SIG-M5 treated with dmso at 0.1 percent for 504 hours (cell line): Measurements from ENCODE around the gene UHRF2.
"Not testable (repeated sequence)": the region's sequence is repeated elsewhere in the genome, so short reads cannot be mapped to it uniquely, and the experiment has no call there.

Source experiments
- DNase-seq: peaks from one replicate; lab custom pipeline; 2025; ENCODE audit not compliant: unreplicated experiment; lab: John Stamatoyannopoulos, UW

Gene UHRF2

DNA sequence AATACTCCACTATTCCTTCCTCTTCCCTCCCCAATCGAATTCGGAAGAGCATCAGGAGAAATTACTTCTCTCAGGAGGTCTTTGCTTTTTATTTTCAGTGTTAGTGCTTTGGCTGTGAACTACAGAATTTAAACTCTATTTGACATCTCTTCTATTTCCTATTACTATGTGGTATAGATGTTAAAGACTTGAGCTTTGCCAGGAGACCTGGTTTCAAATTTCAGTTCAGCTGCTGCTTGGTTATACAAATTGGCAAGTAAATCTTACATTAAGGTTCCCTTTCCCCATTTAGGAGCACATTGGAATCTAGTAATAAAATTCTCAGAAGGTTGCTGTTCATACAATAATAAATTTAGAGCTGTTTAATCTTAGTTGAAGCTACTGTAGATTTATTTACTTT lies 13.1 kb downstream of the UHRF2 start:
- no peak for DNase-seq

GRCh38 chr9:6428940-6429889 lies 16.2 kb downstream of the UHRF2 start:
- DNase-seq, result peak; percentile 11

DNA sequence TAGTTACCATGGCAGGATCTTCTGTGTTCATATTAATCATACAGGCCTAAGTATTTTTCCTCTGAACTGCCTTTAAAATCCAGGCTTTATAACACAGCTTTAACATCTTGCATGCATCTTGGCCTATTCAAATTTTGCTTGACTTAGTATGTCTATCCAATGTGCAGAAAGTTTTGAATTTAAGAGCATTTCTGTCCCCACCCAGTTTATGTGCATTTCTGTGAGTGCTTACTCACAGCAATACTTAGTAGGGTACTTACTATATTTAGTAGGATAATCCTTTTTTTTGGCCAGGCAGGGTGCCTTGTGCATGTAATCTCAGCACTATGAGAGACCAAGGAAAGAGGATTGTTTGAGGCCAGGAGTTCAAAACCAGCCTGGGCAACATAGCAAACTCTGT lies 18.0 kb downstream of the UHRF2 start:
- no peak for DNase-seq

- no peak for DNase-seq
Observed at GRCh38 chr9:6433410-6433809, 20.4 kb downstream of the UHRF2 start.

- no peak for DNase-seq
Observed at GRCh38 chr9:6439051-6439703, 26.2 kb downstream of the UHRF2 start.

DNA sequence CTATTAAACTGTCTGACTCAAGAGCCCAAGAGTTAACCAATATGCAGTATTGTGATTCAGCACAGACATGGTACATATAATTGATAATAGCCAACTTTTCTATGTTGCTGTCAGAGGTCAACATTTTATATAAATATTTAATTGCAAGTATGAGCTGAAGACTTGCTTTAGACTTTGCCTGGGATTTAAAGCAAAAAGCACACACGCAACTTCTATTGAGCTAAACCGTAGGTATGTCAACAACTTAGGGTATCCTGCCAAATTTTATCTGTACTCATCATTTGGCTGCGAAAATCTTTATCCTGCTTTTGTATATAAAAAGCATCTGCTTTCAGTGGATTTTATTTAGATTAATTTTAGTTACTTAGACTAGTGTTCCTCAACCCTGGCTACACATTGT lies 27.4 kb downstream of the UHRF2 start:
- DNase-seq, result no peak

DNA sequence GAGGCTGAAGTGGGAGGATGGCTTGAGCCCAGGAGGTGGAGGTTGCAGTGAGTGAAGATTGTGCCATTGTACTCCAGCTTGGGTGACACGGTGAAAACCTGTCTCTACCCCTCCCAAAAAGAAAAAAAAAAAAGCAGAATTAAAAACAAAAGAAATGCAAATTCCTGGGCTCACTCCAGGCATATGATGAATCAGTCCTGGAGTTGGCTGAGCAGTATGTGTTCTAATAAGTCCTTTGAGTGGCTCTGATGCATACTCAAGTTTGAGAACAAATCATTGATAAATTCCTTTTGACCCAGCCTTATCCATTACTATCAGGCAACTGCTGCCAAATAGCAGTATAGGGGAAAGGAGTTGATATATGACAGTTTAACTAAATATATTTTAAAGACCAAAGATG lies 28.3 kb downstream of the UHRF2 start:
- DNase-seq, result no peak

DNA sequence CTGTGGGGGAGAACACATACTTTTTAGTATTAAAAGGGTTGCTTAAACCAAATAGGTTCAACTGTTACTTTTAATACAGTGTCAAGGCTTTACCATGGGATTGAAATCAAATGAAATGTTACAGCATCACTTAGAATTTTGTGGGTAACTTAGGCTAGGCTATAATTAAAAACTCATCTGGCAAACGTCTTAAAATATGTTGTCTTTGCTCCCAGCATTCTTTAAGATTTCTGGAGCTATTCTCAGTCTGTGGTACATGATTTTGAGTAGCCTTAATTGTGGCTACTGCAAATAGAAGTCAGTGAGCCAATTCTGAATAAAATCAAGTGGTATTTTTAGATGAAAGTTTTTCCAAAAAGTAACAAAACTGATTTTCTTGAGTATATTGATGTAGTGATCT lies 30.7 kb downstream of the UHRF2 start:
- no peak for DNase-seq

DNA sequence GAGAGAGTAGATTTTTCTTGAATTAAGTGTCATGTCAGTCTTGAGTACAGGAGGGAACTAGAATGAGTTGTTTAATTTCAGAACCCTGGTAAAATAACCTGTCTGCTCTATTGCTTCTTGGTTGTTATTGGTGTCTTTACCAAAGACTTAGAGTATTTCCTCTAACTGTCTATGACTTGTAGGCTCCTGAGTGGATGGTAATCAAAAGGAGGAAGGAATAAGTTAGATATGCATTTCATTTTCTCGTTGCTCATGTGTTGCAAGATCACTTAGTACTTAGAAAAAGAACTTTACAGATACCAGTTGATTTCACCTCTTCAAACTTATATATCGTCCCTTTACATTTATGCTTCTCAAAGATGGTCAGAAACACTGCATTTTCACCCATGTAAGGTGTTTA lies 31.1 kb downstream of the UHRF2 start:
- DNase-seq, result peak; percentile 20

DNA sequence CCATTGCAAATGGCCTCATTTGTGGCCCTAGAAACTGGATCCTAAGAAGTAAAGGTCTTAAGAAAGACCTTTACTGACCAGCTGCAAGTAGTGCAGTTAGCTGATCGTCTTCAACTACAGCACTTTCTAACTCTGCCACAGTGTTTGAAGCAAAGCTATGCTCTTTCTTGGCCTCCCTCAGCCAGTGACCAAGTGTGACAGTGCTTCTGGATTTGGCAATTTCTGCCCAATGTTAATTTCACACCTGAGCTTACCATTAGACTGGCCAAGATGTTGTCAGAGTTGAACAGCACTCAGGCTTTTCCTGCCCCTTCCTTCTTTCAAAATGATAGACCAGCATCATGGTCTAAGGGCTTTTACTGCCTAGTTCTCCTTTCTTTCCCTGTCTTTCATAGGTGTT lies 36.1 kb downstream of the UHRF2 start:
- no peak for DNase-seq

GRCh38 chr9:6449645-6450044 lies 36.6 kb downstream of the UHRF2 start:
- DNase-seq, result no peak

DNA sequence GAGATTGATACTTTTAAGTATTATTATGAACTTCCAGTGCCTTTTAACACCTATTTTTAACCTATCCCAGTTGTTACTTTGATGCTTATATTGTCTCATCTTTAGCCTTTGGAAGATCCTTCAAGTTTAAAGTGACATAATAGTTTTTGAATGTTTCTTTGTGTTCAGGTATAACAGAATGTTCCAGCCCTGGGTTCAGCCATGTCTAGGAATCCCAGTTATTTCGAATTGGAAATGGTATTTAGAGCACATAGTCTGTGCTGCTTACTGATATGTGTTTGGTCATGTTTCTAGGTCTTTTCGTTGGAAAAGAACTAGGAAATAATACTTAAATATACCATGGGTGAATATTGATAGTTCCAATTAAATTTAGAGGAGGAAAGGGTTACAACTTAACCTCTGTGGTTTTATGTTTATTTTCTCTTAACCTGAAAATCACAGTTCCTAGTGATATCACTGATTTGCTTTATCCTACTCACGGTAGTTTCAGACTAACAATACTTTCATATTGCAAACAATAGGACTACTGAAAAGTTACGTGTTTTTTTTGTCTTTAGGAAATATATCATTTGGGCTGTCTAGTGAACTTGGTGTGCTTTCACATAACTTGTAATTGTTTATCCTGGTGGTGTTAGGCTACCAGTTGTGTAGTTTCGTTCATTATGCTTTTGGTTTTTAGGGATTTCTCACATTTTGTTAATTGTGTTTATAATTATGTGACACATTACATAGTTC lies 37.8 kb downstream of the UHRF2 start:
- no peak for DNase-seq

- DNase-seq, result not testable (repeated sequence)
Observed at GRCh38 chr9:6455292-6455691, 42.3 kb downstream of the UHRF2 start.

- DNase-seq, result not testable (repeated sequence)
Observed at GRCh38 chr9:6458704-6459103, 45.7 kb downstream of the UHRF2 start.

GRCh38 chr9:6459718-6460117 lies 46.7 kb downstream of the UHRF2 start:
- DNase-seq, result no peak

DNA sequence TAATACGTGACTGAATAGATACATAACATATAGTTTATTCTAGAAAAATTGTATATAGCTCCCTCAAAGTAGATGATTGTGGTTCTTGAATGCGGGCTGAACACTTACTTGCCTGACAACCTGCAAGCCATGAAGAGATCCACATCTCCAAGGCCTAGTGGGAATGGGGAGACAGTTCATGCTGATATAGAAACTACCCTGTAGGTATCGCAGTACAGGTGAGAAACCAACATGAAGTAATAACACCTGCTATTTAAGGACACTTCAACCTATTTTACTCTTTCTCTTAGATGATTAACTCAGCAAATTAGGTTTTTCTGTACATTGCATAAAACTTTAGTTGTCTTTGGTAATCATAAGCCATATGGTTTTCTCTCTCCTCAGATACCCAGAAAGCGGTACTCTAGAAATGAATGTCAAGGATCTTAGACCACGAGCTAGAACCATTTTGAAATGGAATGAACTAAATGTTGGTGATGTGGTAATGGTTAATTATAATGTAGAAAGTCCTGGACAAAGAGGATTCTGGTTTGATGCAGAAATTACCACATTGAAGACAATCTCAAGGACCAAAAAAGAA lies 47.3 kb downstream of the UHRF2 start:
- no peak for DNase-seq

GRCh38 chr9:6461619-6462018 lies 48.6 kb downstream of the UHRF2 start:
- no peak for DNase-seq

DNA sequence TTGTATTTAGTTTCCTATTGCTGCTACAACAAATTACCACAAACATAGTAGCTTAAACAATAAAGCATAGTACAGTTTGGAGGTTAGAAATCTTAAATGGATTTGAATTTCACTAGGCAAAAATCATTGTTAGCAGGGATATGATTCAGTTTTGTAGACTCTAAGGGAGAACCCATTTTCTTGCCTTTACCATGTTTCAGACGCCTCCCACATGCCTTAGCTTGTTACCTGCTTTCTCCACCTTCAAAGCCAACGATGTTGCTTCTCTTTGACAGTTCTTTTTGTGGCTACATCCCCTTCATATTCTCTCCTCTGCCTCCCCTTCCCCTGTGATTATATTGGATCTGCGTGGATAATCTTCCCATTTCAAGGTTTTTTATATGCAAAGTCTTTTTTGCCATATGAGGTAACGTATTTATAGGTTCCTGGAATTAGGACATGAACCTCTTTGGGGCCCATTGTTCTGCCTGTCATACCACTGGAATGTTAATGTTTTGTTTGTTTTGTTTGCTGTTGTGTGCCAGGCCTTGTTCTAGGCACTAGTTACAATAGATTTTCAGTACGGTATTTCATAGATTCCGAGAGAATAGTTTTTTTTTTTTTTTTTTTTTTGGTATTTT lies 54.1 kb downstream of the UHRF2 start:
- no peak for DNase-seq

- DNase-seq, result no peak
Observed at GRCh38 chr9:6471231-6471850, 58.3 kb downstream of the UHRF2 start.

DNA sequence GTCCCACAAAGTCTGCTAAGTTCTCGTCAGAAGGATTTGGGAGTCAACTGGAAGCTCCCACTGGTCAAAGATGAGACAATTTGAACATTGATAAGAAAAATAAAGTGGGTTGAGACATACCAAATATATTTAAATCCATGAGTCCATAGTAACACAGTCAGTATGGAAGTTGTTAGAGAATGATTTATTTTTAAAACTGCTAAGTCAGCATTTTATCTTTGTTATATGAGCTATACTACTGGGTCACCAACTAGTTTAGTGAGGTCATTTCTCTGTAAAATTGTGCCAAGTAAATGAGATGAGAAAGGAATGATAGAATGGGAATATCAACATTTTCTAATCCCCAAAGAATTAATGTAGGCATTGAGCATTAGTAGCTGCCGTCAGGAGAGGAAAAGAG lies 60.2 kb downstream of the UHRF2 start:
- DNase-seq, result no peak
